NB4 (cell line): ENCODE measurements around the gene CKB.
"Not testable (repeated sequence)": the region's sequence is repeated elsewhere in the genome, so short reads cannot be mapped to it uniquely, and the experiment has no call there.

Experiments
- DNase-seq: peaks from one replicate; pipeline ENCODE4 v3.0.0; 2010; ENCODE audit warnings: low read depth
- H3K4me3 ChIP-seq: one replicate; pipeline ENCODE4 v1.5.1; 2011; ENCODE audit warnings: mild to moderate bottlenecking, low read depth, low read length, moderate library complexity
- CTCF ChIP-seq: IDR thresholded peaks from one replicate; pipeline ENCODE4 v1.5.1; 2012; ENCODE audit warnings: low read depth, low read length
- MAX ChIP-seq: IDR thresholded peaks from 2 replicates; pipeline ENCODE4 v1.6.1; 2011; ENCODE audit warnings: low read depth, low read length
- MYC ChIP-seq: IDR thresholded peaks from 2 replicates; pipeline ENCODE4 v1.6.1; 2011; ENCODE audit warnings: low read depth, low read length
- POLR2A ChIP-seq: IDR thresholded peaks from 2 replicates; pipeline ENCODE4 v1.6.1; 2011; ENCODE audit warnings: mild to moderate bottlenecking; ENCODE audit not compliant: insufficient read length; ENCODE audit errors: extremely low read depth

CKB gene

GRCh38 chr14:103514596-103515421 lies 7.8 kb downstream of the CKB start:
- H3K4me3 ChIP-seq, result no peak overlapping the region
- TF ChIP-seq CTCF, result no peak
- TF ChIP-seq MYC, result no peak
- no peak for TF ChIP-seq POLR2A
- TF ChIP-seq MAX, result no peak
- no peak for DNase-seq

GRCh38 chr14:103512701-103513611 lies 9.7 kb downstream of the CKB start:
- no peak for DNase-seq
- TF ChIP-seq MAX, result no peak
- no peak for TF ChIP-seq POLR2A
- H3K4me3 ChIP-seq, result no peak overlapping the region

- H3K4me3 ChIP-seq, result not testable (repeated sequence)
Measured at GRCh38 chr14:103512180-103512579, 10.4 kb downstream of the CKB start.

GRCh38 chr14:103510724-103511693 lies 11.6 kb downstream of the CKB start:
- no peak overlapping the region for H3K4me3 ChIP-seq
- TF ChIP-seq CTCF, result no peak
- TF ChIP-seq MAX, result no peak
- TF ChIP-seq POLR2A, result no peak
- no peak for TF ChIP-seq MYC
- DNase-seq, result no peak

More at GRCh38 chr14:103512180-103512579, 10.4 kb downstream of the CKB start:
- not testable (repeated sequence) for DNase-seq

- no peak for TF ChIP-seq MYC
- no peak for TF ChIP-seq MAX
- TF ChIP-seq CTCF, result no peak
- no peak for TF ChIP-seq POLR2A
- no peak for DNase-seq
- no peak overlapping the region for H3K4me3 ChIP-seq
Measured at GRCh38 chr14:103509864-103510723, 12.5 kb downstream of the CKB start.
